GM21360 (cell line): ENCODE data around the gene FAM174B.
"Not testable (repeated sequence)": the region's sequence is repeated elsewhere in the genome, so short reads cannot be mapped to it uniquely, and the experiment has no call there.

ENCODE experiments used
- ATAC-seq: cut with Tn5 transposase; IDR thresholded peaks from one replicate; pipeline ENCODE4 v1.9.1; 2021; ENCODE audit warnings: mild to moderate bottlenecking, moderate library complexity; ENCODE audit not compliant: unreplicated experiment

FAM174B gene

DNA sequence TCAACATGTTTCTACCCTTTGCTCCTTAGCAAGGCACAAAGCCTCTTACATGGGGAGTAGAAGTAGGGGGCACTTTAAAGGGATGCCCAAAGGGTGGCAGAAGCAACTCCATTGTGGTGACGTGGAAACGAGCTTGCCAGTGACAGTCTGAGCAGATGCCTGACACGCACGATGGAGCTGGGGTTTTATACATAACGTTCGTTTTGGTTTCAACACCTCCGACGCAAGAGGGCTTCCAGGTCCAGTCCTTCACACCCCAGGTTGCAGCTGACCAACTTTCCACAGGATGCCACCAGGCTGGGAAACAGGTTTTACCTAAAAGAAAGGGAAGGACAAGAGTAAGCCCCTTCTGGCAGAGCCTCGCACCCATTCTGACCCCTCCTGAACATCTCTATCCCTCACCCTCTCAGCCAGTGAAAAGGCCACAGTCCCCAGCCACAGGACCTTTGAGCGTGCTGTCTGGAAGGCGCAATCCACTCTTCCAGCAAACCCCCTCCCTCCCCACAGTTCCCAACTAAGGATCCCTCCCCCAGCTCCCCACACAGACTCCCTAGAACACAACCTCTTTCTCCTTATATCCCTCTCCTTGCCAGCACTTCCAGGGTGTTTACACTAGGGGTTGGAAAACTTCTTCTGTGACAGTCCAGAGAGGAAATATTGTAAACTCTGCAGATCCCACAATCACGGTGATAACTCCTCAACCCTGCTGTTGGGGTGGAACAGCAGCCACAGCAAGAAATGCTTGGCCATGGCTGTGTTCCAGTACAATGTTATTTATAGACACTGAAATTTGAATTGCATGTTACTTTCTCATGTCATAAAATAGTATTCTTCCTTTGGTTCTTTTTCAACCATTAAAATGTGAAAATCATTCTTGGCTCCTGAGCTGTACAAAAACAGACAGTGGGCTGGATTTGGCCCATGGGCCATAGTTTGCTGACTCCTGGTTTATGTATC lies 36.2 kb downstream of the FAM174B start:
- no peak for ATAC-seq

DNA sequence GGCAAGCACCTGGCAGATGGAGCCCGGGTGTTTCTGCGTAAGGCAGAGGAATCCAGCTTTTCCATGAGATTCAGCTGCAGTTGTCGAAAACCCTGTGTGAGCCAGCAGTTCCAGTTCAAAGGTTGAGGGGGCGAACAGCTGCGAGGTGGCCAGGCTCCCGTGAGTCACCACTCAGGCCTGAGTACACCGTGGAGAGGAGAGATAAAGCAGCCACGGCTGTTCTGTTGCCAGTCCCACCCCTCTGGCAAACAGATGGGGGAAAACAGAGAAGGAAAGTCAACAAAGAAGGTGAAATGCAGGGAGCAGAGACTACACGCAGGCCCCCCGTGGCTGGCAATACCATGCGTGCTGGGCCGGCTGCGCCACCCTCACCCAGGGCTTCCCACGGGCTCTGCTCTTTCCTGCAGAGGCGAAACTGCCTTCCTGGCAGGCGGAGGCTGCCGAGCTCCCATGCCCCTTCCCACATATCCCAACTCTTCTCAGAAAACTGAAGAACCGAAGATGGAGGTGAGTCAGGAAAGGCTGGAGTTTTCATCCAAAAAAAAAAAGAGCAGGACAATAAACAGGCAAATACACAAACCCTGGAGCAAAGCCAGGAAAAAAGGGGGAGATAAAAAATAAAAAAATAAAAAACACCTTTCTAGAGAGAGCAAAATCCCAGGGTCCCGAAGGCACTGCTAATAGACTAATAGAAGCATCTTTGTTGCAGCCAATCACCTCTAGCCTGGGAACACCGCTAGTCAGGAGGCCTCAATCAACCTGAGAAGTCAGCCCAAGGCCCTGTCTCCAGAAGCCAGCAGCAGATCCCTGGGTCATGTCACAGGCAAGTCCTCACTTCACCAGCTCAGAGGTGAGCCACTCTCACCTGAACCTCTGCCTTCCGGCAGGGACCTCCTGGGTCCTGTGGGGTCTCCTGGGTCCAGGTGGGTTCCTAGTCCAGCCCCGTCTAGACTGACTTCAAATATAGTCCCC lies 37.7 kb downstream of the FAM174B start:
- no peak for ATAC-seq

DNA sequence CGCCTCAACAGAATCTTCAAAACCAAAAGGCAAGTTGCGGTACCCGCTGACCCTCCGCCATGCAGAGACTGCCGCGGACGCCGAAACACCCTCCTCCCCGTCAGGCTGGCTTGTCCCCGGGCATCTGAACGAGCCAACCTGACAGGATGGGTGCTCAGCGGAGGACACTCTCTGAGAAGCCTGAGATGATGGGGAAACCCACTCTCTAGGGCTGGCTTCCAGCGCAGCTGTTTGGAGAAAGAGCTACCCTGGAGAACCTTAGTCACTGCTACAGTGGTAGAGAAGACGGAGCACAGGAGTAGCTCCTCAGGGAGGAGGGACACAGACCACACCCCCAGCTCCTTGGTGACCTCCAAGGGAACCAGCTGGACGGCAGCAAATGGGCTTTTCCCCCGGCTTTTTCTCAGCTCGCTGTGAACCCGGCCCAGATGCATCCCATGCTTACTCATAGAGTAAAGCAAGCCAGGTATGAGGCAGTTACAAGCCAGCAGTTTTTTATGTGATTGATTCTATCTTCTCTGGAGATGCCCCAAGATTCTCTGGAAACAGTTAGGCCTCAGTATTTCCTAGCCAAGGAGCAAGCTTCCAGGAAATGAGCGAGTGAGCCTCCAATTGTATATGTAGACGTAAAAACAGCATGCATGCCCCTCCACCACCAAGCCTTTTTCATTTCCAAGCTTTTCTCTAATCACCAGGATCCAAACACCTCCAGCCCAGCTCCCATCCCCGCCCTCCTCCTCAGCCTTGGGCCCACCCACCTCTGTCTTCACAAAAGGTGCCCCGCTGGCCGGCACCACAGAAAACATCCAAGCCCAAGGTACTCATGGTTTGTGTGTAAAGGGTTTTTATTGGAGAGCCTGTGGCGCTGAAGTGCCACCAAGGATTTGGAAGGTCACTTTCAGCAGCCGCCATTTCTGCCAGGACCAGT lies 38.7 kb downstream of the FAM174B start:
- no peak for ATAC-seq

DNA sequence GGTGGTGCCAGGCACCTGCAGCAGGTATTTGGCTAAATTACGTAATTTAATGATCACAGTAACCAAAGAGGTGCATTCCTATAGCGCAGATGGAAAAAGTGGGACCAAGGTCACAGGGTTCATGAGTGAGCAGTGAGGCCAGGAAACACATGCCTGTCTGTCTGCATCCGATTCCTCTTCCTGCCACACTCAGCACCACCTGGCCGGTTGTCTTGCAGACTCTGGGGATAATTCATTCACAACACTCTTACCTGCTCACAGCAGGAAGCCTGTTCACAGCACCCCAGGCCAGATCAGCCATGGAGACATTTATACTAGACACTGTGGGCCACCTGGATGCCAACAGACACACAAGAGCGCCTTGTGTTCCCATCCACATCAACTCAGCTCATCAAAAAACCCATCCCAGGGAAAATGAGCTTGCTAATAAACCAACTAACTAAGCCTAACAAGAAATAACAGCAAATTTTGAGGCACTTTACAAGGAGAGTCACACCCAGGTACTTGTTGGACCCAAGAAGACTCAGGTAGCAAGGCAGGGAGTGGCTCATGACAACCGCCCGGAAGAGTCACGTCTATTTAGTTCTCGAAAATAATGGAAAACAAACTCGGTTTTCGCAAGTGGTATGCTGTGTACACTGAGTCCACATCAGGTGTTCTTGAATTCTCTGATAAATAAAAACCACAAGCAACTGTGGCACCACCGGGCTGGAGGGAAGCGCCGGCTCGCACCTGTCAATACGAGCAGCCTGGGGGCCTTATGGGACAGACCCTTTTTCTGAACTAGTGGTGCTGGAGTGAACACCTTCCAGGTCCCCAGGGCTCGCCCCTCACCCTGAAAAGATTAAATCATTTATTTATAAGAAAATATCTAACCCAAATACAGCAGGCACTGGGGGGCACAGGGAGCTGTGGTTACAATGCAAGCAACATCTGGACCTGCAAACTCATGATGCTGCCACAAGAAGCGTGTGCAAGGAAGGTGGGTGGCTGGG lies 40.5 kb downstream of the FAM174B start:
- ATAC-seq, result no peak

DNA sequence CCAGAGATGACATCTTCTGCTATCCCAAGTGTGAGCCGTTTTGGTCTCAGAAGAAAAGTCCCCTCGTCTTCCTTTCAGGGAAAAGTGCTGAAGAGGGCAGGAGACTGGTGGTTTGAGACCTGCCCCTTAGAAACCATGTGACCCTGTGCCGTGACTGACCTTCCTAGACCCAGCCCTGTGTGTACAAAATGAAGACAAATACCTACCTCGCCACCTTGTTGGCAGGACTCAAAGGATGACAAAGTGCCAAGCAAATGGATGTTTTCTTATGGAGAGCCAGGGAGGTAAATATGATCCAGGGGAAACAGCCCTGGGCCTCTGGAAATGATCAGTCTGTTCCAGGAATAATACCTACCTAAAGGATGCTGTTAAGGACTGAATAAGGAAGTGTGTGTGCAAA lies 41.3 kb downstream of the FAM174B start:
- ATAC-seq, result no peak

DNA sequence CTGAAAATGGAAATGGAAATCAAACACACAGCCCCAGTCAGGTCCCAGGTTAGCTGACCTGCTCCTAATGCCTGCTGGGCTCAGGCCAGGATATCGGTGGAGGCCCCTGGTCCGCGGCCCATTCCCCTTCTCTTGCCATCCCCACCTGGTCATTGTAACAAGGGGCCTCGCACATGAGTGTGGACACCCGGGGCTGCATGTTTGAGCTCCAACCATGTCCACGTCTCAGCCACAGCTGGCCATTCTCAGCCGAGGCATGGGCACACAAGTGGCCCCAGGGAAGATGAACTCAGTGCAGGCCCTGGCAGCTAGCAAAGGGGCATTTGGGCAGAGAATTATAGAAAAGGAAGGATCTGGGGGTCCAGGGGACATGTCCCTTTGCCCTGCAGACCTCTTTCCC lies 41.7 kb downstream of the FAM174B start:
- ATAC-seq, result no peak

DNA sequence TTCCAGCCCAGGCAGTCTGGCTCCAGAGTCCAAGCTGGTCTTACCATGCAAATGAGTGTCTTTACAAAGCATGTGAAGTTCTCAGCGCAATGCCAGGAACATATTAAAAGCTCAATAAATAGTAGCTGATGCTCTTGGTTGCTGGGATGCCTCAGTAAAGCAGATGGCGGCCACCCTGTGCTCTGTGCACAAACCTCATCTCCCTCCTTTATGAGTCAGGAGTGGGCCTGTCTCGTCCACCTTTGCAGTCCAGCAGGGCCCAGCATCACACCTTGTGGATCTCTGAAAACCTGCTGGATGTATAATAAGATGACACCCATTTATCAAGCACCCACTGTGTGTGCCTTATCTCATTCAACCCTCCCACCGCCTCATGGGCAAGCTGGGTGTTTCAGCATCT lies 42.7 kb downstream of the FAM174B start:
- ATAC-seq, result no peak

DNA sequence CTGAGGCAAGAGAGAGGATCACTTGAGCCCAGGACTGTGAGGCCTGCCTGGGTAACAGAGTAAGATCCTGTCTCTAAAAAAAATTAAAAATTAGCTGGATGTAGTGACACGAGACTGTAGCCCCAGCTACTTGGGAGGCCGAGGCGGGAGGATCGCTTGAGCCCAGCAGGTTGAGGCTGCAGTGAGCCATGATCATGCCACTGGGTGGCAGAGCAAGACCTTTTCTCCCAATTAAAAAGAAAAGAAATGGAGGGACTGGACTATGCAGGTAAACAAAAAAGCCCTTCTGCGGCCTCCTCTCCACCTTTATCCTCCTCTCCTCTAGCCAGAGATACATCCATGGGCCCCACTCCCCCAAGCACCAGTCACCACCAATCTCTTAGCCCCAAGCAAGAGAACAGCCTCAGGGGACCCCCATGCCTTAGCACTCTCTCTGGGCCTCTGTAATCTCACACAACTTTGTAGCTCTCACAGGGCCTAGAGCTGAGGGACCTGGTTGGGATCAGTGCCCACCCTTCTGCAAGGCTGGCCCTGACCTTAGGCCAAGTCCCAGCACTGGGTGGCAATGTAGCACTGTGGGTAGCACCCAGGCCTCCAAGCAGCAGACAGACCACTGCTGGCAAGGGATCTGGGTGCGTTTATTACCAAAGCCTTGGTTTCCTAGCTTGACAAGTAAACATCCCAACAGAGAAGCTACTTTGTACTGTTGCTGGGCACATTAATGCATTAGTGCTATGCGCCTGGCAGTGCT lies 43.4 kb downstream of the FAM174B start:
- no peak for ATAC-seq

DNA sequence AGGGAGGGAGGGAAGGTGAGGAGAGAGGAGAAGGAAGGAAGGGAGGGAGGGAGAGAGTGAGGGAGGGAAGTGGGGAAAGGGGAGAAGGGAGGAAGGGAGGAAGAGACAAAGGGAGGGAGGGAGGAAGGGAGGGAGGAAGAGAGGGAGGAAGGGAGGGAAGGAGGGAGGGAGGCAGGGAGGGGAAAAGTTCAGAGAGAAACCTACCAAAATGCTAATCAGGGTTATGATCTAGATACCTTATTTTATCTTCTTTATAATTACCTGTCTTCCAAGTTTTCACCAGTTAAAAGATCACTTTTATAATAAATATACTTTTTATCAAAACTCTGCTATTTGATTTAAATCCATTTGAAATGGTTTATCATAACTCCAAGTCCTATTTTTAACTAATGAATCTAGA lies 44.4 kb downstream of the FAM174B start:
- ATAC-seq, result no peak

DNA sequence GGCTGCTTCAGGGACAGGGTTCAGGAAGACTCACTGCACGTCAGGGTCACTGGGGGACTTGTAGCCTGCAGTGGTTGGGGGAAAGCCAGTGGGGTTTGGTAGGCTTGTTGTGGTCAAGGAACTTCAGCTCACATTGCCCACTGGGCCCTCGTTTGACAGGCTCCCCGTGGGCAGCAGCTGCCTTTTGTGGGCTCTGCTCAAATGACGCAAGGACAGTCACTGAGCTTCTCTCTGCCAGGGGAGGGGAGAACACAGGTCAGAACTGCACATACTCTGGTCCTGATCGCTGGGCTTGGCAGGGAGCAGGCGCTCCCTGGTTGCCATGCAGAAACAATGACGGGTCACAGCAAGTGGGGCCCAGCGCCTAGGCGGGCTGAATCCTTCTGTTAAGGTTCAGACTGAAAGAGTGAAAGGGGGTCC lies 45.5 kb downstream of the FAM174B start:
- ATAC-seq, result no peak

DNA sequence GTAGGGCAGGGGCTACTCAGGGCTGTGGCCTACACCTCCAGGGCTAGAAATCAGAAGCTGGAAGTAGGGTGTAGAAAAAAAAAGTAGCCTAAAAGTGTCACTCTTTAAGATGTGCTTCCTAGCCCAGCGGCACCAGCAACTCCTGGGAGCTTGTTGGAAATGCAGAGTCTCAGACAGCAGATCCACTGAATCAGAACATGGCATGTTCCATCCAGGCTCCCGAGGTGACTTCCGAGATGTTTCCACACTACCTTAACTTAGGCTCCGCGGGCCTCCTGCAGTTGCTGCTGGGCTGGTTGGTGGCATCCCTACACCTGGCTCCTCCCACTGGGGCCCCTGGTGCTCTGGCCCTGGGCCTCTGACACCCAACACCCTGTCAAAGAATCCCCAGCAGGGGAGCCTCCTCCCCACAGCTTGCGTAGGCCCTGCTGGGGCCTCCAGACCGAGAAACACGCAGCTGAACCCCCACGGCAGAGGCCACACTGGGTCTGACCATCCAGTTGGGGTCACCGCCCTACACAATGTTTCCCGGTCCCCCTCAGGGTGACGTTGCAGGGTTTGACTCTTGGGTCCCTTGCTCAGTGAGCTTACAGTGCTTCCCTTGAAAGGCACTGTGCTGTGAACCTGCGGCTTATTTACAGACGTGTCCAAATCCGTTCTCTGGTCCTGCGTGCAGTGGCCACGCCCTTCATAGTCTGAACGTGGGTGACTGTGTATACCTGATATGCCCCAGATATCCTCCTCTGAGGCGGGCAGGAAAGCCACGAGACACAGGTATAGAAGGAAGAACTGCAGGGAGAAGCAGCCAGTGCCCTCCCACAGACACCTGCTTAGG lies 46.5 kb downstream of the FAM174B start:
- ATAC-seq, result no peak

DNA sequence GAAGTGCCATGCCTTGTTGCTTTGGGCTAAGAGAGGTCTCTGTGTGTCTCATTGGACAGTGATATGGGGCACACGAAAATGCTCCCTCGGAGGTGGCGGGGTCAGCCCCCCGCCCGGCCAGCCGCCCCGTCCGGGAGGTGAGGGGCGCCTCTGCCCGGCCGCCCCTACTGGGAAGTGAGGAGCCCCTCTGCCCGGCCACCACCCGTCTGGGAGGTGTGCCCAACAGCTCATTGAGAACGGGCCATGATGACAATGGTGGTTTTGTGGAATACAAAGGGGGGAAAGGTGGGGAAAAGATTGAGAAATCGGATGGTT lies 48.8 kb downstream of the FAM174B start:
- ATAC-seq, result not testable (repeated sequence)

DNA sequence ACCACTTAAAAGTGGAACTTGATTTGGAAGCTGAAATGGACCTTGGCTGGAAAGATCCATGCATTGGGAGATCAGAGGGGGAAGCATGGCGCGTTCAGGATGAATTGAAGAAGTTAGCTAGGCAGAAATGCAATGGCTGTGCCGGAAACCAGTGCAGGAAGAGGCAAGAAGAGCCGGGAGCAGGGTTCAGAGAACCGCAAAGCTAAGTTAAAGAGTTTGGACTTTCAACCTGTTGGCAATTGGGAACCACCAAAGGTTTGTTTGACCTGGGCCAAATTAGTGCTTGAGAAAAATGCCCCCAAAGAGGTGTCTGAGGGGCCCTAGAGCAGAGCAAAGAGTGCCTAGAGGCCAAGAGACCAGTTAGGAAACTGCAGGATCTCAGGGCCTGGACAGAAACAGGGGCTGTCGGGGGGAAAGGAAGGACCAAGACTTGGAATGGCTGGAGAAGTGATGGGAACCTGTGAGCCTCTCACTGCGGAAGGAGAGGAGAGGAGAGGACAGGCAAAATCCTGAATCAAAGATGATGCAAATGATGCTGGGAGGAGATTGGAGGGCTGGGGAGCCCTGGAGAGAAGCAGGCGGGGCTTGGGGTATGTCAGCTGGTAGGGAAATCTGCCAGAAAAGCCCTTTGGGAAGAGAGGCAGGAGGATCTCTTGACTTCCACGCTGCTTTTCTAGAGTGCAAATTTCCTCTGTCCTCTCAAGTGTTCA lies 49.3 kb downstream of the FAM174B start:
- ATAC-seq, result no peak

DNA sequence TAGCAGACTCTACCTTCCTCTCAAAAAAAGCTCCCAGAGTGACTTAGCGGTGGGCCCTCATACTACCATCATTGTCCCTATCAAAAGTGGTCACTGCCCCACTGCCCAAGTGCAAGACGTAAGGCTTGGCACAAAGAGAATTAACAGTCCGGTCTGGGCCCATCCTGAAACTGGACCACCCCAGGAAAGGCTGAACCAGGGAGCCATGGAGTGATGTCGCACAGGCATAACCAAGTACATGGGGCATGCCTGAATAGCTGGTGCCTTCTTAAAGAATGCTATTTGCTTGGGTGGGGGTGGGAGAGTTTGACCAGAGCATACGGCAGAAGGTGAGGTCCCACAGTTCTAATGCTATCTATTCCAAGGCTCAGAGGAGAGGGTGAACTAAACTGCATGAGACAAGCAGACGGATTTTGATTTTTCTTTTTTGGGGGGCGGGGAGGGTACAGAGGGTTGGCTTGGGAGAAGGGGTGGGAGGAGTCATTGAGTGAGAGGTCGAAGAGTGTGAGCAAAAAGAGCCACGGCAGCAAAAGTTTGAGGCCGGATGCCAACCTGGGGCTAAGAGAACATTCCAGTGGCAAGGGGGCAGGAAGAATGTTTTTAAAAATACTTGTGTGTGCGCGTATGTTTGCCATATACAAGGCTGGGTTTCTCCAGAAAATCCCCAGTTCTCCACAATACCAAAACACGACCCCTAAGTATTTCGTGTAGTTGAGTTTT lies 50.2 kb downstream of the FAM174B start:
- ATAC-seq, result no peak

DNA sequence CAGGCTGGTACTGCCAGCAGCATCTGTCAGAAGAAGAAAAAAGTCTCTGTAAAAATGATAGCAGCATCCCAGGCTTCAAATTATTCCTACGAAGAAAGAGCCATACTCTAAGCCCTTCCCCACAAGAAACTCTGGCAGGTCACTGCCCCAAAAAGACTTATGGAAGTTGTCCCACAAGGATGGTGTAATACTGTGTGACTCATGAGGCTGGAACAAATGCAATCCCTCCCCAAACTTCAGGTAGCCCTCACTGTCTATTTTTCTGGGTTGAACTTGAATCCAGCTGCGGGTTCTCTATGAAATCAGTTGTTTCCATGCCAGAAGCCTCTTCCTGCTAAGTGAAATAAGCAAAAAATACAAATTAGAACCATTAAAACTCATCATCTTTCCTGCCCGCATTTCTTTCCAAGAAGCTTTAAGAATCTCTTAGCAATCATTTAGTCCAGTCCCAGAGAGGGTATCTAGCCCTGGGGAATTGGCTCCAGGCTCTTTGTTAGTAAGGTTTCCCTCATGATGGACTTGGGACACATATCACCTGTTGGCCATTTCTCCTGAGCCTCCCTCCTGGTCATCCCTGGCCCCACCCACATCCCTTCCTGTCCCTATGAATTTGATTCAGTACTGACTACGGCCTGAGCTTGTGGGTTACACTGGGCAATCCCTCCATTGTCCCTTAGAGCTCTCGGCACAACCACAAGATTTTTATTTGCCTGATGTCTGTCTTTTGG lies 51.7 kb downstream of the FAM174B start:
- ATAC-seq, result no peak

DNA sequence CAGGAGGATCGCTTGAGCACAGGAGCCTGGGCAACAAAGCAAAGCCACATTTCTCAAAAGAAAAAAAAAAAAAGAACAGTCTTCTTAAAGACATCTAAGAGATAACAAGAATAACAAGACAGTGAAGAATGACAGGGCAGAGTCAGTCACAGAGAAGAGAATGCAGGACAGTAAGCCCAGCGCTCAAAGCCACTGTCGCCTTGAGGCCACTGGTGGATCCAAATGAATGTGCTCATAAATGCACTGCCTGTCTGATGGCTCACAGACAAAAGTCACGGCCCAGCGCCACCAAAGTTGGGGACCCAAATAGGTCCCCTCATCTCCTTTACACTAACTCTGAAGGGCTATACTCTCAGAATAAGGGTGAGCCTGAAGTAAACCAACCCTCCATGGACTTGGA lies 52.3 kb downstream of the FAM174B start:
- no peak for ATAC-seq
